Activated CD4-positive, alpha-beta T cell treated with anti-CD3 and anti-CD28 coated beads for 4 hours (primary cell): ENCODE measurements around the gene C20orf141.
"Not testable (repeated sequence)": the region's sequence is repeated elsewhere in the genome, so short reads cannot be mapped to it uniquely, and the experiment has no call there.

ENCODE experiments used
- DNase-seq, 2 donors: peaks; one replicate each; pipeline ENCODE4 v3.0.0-alpha.2; 2020

The C20orf141 gene

DNA sequence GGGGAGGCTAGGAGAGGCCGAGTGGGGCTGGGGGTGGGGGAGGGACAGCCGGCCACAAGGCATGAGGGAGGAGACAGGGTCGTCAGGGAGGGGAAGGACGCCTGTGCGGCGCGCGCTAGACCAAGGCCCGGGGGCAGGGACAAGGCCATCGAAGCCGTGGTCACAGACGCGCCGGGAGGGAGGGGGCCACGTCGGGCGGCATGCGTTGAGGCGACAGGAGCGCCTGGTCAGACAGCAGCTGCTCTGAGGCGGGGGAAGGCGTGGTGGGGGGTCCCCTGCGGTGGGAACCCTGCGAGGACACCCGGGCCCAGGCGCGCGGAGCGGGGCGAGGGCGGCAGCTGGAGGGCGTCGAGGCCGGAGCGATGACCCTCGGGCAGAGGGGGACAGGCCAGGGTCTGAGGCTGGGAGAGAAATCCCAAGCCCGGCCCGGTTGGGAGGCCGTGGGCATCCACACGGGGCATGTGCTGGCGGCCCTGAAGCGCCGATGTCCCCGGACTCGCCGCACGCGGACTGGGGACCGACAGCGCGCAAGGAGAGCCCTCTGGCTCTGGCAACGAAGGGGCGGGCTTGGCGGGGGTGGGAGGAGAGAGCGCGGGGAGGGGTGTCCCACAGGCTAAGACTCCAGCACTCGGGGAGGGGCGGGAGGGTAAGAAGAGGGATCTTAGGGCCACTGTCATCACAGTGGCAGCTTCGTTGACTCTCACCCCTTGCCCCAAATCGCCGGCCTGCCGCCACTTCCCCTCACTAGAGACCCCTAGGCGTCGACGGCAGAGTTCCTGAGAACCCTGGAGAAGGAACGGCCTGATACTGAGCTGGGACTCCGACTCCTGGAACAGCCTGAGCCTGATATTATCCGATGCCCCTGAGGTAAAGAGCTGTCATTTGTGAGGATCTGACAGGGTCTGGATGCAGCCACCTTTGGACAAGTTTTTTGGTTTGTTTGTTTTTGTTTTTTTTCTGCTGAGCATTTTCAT is 6.4 kb downstream of the C20orf141 start:
- DNase-seq, result no peak

DNA sequence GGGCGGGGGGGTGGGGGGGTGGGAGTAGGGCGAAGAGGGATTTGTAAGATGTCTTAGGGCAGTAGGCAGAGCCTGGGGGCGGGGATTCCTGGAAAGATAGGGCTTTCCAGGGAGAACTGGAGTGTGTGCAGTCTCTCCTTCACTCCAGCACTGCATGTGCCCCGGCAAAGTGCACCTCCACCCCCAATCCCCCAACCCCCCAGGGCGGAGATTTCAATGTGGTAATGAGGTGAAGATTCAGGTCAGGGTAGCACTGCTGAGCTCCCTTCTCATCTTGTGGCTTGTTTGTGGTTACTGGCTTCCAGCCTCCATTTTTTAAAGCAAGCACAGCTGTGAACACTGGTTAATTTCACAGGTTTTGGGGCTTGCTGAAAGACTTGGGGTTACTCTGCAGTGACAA is 7.3 kb downstream of the C20orf141 start:
- peak in 1 of 2 donors; percentile 28 for DNase-seq

DNA sequence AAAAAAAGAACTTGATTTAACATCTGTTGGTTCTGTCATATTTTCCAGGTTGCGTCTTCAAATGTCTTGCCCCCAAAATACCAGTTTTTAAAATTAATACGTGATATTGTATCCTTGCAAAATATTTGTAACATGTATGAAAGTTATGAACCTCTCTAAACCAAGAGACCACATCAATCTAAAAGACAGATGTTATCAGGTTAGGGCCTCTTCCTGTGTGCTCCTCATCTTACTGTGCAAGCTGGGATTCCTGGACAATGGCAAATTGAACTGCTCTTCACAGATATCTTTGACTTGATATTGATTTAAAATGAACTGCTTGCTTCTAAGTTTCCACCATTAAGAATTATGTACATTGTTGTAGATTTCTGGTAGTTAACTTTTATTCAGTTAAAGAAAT is 11.0 kb downstream of the C20orf141 start:
- DNase-seq, result no peak

DNA sequence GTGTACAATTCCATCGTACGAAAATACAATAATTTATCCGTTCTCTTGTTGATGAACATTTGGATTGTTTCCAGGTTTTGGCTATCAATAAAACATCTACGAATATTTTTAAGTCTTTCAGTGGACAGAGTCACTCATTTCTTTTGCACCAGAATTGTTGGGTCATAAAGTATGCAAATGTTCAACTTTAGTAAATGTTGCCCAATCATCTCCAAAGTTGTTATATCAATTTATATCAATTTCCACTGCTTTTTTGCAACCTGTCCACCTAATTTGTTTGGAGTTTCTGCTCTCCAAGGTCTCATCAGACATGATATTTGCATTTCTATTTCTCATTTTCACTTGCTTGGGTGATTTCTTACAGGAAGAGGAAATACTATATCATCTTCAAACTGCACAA is 11.9 kb downstream of the C20orf141 start:
- DNase-seq, result no peak

DNA sequence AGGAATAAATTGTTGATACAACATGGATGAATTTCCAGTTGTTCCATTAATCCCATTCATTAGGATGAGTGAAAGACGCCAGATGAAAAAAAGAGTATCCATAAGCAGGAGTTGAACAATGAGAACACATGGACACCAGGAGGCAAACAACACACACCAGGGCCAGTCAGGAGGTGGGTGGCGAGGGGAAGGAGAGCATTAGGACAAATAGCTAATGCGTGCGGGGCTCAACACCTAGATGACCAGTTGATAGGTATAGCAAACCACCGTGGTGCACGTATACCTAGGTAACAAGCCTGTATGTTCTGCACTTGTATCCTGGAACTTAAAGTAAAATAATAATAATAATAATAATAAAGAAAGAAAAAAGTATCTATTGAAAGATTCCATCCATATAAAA is 14.6 kb downstream of the C20orf141 start:
- no peak for DNase-seq

DNA sequence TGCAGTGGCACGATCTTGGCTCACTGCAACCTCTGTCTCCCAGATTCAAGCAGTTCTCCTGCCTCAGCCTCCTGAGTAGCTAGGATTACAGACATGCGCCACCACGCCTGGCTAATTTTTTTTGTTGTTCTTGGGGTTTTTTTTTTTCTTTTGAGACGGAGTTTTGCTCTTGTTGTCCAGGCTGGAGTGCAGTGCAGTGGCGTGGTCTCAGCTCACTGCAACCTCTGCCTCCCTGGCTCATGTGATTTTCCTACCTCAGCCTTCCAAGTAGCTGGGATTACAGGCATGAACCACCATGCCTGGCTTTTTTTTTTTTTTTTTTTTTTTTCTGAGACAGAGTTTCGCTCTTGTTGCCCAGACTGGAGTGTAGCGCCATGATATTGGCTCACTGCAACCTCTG is 16.4 kb downstream of the C20orf141 start:
- not testable (repeated sequence) for DNase-seq

DNA sequence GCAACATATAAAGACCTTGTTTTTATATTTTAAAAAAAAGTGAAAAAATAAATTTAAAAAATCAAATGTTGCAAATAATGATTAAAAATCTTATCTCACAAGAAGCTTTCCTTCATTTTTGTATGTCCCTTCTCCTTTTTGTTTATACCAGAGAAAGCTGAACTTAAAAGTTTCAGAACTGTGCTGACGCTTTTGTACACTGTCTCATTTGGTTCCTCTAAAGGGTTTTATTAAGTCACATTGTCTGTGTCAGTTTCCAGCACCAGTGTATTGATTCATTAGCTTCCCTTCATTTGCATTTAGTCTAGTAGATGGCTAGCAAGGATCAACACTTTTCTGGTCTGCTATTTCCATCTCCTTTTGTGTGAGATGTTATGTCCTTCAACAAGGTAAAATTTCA is 19.0 kb downstream of the C20orf141 start:
- DNase-seq, result no peak

DNA sequence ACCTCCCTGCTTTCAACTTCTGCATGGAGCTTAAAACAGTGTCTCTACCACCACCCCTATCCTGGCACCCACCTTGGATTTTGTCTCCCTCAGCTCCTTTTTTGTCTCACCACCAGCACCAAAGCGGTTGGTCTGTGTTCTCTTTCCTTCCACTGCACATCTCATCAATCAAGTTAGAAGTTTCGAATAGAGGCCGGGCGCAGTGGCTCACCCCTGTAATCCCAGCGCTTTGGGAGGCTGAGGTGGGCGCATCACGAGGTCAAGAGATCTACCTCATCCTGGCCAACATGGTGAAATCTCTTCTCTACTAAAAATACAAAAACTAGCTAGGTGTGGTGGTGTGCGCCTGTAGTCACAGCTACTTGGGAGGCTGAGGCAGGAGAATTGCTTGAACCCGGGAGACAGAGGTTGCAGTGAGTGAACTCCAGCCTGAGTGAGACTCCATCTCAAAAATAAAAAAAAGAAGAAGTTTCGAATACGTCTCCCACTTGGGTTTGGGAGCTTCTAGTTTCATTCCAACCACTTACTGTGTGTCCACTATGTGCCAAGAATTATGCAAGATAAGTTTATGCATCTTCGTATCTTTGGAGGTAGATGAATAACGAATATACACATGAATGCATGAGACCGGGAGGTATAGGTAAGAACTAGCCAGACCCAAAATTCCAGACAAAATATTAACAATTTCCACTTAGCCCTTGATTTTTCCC is 19.8 kb downstream of the C20orf141 start:
- no peak for DNase-seq

DNA sequence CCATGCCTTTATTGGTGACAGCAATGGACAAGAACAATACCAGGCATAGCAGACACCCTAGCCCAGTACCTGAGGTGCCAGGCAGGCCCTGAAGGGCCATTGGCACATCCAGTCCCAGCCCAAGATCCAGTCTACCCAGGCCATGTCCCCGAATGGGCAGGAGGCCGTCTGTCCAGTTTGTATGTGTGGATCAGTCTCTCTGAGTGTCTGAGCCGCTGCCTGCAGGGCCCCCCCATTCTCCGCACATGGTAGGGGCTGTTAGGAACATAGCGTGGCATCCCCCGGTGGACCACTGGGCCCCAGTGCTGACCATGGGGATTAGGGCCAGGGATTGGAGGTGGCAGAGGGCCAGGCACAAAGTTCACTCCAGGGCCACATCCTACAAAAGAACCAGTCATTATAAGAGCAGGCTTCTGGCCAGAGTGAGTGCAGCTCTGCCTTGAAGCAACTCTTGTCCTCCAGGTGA is 20.6 kb downstream of the C20orf141 start:
- DNase-seq, result no peak

DNA sequence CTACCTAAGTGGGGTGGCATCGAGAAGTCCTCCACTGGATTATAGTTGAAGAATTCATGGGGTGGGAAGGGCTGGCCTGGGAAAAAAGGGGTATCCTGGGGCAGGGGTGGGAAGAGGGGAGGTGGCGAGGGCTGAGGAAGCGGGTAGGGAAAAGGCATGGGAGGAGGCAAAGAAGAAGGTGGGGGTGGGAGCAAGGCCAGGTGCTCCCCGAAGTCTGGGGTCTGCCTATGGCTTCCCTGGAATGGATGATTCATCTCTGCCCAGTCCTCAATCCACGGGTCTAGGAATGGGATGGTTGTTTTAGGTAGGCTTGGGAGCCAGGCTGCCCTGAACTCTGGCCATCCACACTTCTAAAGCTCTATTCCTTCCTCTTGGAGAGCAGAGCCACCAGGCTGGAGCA is 21.2 kb downstream of the C20orf141 start:
- no peak for DNase-seq

DNA sequence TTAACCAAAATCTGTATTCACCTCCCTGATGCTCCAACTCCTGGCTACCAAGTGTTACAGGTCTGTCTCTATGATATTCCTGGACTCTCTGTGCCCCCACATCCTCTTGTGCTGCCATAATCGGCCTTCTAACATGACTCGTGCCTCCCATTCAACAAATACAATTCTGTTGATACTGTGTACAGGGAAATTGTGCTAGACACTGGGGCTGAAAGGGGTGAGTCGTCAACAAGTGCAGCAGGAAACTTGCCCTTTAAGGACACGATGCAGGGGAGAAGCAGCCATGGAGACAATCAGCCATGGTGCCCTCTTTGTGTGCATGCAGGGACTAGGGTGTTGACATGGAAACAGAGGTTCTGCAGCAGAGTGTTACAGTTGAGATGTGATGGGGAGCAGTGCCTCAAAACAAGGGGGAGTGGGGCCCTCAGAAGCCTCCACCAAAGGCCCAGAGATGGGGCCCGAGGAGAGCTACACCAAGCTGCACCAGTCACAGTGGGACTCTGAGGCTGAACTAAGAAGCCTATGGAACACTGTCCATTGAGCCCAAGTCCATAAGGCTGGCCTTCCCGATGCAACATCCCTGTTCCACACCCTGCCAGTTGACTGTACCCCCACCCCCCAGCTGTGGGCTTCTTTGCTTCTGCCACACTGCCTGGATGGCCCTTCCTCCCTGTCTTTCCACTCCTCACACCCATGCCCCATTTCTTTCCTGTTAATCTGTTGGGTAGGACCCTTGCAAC is 22.6 kb downstream of the C20orf141 start:
- no peak for DNase-seq

DNA sequence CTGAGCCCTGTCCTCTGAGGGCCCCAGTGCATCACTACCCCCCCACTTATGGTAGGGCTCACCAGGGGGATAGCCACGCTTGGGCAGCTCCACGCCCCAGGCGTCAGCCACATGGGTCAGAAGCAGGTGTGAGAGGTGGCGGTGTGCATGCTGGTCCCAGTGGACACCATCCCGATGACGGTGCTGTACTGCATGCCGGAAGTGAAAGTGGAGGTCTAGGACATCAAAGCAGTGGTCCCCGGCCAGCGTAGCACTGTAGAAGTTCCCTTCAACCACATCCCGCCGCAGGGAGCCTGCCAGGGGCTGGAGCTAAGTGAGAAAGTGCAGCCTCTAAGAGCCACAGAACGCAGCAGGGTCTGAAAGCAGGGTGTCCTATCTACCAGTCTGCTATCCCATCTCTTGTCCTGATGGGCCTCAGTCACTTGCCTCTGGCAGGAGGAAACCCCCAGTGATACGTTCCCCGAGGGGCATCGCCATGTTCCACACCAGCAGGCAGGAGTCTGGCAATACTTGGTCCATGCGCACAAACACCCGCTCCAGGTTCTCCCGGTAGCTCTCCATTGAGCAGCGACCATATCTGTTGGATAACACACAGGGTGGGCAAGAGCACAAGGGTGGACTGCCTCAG is 23.5 kb downstream of the C20orf141 start:
- no peak for DNase-seq

DNA sequence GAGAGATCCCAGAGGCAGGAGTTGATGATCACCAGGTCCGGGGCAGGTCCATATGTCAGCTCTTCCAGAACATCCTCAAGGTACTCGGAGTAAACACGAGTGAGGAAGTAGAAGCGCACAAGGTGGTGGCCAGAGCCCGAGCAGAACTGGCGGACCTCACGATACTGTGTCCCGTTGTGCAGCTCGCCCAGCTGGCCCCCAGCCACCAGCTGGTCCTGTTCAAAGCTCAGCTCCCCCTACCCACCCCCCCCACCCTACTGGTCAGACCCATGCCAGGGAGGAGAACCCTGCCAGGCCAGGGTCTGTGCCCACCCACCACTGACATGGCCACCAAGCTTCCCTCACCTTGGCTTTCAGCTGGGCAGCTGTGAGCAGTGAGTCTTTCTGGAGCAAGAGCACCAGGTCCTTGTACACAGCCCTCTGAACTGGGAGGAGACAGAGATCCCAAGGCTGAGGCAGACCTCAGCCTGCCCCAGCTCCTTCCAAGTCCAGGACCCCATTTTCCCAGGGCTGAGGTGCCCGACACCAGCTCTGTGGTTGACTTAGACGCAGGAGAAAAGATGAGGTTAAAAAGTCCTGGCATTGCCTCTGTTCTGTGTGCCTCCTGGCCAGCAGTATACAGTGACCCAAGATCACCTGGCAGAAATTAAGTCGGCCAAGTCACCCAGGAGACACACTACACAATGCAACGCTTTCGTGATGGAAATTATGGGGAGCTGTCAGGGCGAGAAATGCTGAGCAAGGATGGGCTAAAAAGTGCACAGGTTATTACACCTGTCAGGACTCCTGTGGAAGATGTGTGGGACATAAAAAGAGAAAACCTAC is 24.3 kb downstream of the C20orf141 start:
- no peak for DNase-seq

DNA sequence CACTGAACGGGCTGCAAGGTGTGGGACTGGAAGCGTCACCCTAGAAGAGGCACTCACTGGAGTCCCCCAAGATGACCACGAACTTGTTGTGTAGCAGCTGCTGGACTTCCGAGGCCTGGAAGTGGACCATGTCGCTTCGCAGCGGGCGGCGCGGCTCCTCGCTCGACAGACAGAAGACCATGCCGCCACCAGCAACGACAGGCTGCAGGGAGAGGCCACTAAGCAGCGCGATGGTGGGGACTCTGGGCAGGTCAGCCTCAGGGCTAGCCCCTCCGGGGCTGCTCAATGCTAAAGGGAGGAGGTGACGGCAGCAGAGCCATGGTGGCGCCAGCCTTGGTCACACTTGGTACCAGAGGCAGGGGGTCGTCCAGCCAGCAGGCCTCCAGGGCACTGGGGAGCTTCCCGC is 24.9 kb downstream of the C20orf141 start:
- DNase-seq, result no peak

DNA sequence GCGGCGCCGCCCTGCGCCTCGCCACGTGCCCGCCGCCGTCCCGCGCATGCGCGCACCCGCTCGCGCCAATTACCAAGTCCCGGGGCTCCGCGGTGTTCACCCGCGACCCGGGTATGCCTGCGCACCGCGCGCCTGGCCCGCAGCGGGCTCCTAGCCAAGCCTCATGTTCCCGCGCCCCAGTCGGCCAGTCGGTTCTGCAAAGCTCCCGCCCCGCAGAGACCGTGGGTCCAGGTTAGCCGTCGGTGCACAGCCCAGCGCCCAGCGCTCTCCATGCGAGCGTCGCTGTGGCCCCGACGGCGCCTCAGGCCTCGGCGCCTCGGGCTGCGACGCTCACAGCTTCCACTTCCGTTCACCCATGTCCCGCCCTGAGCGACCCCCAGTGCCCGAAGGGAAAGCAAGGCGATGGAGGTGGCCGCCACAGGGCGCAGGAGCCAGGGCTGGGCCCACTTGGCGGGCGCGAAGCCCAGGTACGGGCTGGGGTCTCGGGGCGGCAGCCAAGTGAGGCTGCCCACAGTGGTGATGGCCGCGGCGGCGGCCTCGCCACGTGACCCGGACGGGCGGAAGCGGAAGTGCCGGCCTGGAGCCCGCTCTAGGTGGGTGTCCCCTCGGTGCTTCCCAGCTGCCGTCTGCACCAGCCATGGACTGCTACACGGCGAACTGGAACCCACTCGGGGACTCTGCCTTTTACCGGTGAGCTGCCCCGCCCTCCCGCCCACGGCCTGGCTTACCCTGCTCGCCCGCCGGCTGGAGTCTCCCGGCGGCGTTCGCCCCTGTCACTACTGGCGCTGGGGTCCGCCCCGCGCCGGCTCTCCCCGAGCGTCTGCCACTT is 25.6 kb downstream of the C20orf141 start, which contains the start of the genes PCED1A and VPS16:
PCED1A (minus strand) TSS at position 518 of the 829 bp plus-strand sequence. CDS start 743 bp downstream, outside the sequence.
VPS16 (plus strand) TSS at position 608 of the 829 bp plus-strand sequence; CDS start at position 638, 30 bp downstream.
- DNase-seq, result peak; percentile 86 to 87

DNA sequence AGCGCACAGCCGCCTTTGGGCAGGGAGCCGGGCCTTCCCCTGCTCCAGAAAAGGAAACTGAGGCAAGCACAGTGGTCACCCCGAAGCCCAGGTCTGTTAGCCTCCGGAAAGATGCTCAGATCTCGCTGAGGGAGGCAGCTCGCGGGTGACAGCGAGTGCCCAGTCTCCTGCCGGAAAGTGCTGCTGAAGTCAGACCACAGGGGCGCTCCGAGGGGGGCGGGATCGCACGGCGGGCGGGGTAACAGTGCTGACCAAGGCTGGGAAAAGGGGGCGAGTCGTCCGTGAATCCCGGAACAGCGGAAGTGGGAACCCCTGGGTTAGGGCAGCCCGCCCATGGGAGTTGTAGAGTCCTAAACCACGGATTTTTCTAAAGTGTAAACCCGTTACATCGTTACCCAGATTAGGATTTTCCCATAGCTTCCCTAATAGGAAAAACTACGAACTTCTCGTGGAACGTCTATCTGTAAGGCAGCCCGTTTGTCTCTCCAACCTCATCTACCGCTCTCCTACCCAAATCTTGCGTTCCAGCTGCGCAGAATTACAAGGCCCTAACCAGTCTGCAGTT is 26.3 kb downstream of the C20orf141 start:
- DNase-seq, result peak; percentile 16 to 35

DNA sequence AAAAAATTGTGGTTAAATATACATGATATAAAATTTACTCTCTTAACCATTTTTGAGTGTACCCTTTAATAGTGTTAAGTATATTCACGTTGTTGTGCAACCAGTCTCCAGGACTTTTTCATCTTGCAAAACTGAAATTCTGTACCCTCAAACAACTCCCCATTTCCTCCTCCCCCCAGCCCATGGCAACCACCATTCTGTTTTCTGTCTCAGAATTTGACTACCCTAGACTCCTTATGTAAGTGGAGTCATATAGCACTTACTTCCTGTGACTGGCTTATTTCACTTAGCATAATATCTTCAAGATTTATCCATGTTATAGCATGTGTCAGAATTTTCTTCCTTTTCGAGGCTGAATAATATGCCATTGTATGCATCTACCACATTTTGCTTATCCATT is 30.8 kb downstream of the C20orf141 start:
- no peak for DNase-seq

DNA sequence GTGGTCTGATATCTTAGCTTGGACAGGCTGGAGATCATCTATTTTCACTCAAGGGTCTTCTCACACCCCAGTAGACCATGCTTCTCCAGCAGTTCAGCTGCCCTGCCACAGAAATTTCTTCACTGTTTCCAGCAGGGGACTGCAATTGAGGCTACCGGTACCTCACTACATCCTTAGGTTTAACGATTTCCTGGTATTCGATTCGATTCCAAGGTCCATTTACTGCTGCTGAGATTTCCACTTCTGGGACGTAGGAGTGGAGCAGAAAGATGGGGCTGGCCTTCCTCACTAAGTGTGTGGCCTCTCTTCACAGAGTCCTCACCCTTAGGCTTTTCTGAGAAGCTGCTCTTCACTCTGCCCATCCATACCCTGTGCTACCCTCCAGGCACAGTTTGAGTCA is 31.9 kb downstream of the C20orf141 start:
- no peak for DNase-seq

DNA sequence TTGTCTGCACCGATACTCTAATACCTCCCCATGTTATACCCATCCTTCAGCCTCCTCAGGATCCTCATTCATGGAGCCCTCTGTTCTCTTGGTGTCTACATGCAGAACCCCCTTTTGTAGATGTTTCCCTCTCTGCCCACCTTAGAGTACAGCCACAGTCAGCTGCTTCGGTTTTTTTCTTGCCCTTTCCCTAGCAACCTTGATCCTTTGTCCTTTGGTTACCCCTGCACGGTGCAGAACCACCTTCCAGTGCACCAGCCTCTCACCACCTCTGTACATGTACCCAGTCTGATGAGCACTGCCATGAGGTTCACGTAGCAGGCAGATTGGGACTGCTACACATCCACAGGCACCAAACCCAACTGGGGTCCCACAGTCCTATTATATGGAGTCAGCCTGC is 33.0 kb downstream of the C20orf141 start:
- DNase-seq, result no peak

DNA sequence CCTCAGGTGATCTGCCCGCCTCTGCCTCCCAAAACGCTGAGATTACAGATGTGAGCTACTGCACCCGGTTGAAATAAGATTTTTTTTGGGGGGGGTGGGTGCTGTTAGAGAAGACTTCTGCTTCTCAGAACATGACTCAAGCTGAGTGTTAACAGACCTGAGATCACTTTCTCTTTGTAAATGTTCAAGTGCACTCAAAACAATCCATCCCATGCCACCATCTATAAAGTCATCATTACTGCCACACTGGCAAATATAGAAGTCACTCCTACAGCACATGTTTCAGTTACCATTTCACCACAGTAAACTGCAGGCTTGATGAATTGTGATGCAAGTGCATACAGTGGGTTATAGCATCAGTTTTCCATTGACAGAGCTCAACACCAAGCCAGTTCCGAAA is 34.7 kb downstream of the C20orf141 start:
- no peak for DNase-seq
